ENCODE measurements around the gene ST6GALNAC2. TPM values are rescaled to one million over a fixed set of nuclear protein-coding genes. Genes with fewer than 3 reads are reported as not detected.
A peak's percentile ranks its signal among the peaks of the same experiment; 100 is the strongest.

The ST6GALNAC2 gene
- polyA plus RNA-seq, 1 donor (not counting 4 experiments of a cell fraction or from before 2014, with no cell fraction given), result 45.8 TPM

GRCh38 chr17:76562734-76563148, 22.9 kb downstream of the ST6GALNAC2 start:
- peak overlapping the region; percentile 100 for H3K27ac ChIP-seq (ENCODE audit: control insufficient read depth, insufficient read depth, low read length)
- H3K9ac ChIP-seq (ENCODE audit: control insufficient read depth, extremely low read depth, insufficient read depth, low read length), result peak overlapping the region; percentile 38
- TF ChIP-seq EZH2 (IDR thresholded peaks at IDR 0.05; ENCODE audit: low read length) (no peak), CTCF (optimal IDR thresholded peaks at IDR 0.05 in 1 of 3, IDR thresholded peaks at IDR 0.05 in 1 of 3, conservative IDR thresholded peaks at IDR 0.05 in 1 of 3; ENCODE audit: extremely low read depth in 1 of 3, insufficient read depth in 2 of 3, low read length in 3 of 3) (peak in 1 of 3 experiments; percentile 17)
- H3K27me3 ChIP-seq (ENCODE audit: control insufficient read depth, extremely low read depth, insufficient read depth, low read length), result no peaks in the 10 kb centered on the region
- peak overlapping the region in 2 of 3 experiments; percentile 3 to 5 for H3K4me3 ChIP-seq (ENCODE audit: control insufficient read depth in 2 of 3, extremely low read depth in 1 of 3, insufficient read depth in 2 of 3, low read depth in 1 of 3, low read length in 3 of 3)
- H3K9me3 ChIP-seq (ENCODE audit: control insufficient read depth, low read depth, low read length), result no peaks in the 10 kb centered on the region
- peaks cover 7% of the 10 kb centered on the region for H3K9me1 ChIP-seq (ENCODE audit: control insufficient read depth, extremely low read depth, insufficient read depth, low read length)
- DNase-seq (ENCODE audit: low read depth, low spot score) (no peak), FAIRE-seq (peak; percentile 67)
- H3K79me2 ChIP-seq (ENCODE audit: control insufficient read depth, insufficient read depth, low read length), result peaks cover 50% of the 10 kb centered on the region
- peaks cover 12 to 53% of the 10 kb centered on the region in 2 experiments for H3K36me3 ChIP-seq (ENCODE audit: control insufficient read depth in 2 of 2, extremely low read depth in 1 of 2, insufficient read depth in 2 of 2, low read length in 2 of 2)
- peaks cover 52% of the 10 kb centered on the region for H3K4me1 ChIP-seq (ENCODE audit: control insufficient read depth, extremely low read depth, insufficient read depth, low read length)
- dilution Hi-C loops (cut with MboI; ENCODE audit: extremely low pct_ligation_motif_present, low sequenced_read_pairs), result no loop called here
- no peak overlapping the region for H2AFZ ChIP-seq (ENCODE audit: control insufficient read depth, low read length)
- H4K20me1 ChIP-seq (ENCODE audit: control insufficient read depth, extremely low read depth, insufficient read depth, low read length), result peaks cover 37% of the 10 kb centered on the region
- peak overlapping the region; percentile 58 for H3K4me2 ChIP-seq (ENCODE audit: control insufficient read depth, extremely low read depth, insufficient read depth, low read depth, low read length)

GRCh38 chr17:76561799-76562268, 23.8 kb downstream of the ST6GALNAC2 start:
- Histone ChIP-seq H3K4me3 (ENCODE audit: control insufficient read depth in 2 of 3, extremely low read depth in 1 of 3, insufficient read depth in 2 of 3, low read depth in 1 of 3, low read length in 3 of 3) (peak overlapping the region; percentile 97 to 100 (median 99)), H3K4me2 (ENCODE audit: control insufficient read depth, extremely low read depth, insufficient read depth, low read depth, low read length) (peak overlapping the region; percentile 94), H3K9me1 (ENCODE audit: control insufficient read depth, extremely low read depth, insufficient read depth, low read length) (peaks cover 5% of the 10 kb centered on the region), H3K27ac (ENCODE audit: control insufficient read depth, insufficient read depth, low read length) (peak overlapping the region; percentile 100), H3K4me1 (ENCODE audit: control insufficient read depth, extremely low read depth, insufficient read depth, low read length) (peaks cover 50% of the 10 kb centered on the region), H4K20me1 (ENCODE audit: control insufficient read depth, extremely low read depth, insufficient read depth, low read length) (peaks cover 32% of the 10 kb centered on the region), H3K9me3 (ENCODE audit: control insufficient read depth, low read depth, low read length) (no peaks in the 10 kb centered on the region), H3K9ac (ENCODE audit: control insufficient read depth, extremely low read depth, insufficient read depth, low read length) (peak overlapping the region; percentile 100), H2AFZ (ENCODE audit: control insufficient read depth, low read length) (no peak overlapping the region), H3K27me3 (ENCODE audit: control insufficient read depth, extremely low read depth, insufficient read depth, low read length) (no peaks in the 10 kb centered on the region), H3K79me2 (ENCODE audit: control insufficient read depth, insufficient read depth, low read length) (peaks cover 56% of the 10 kb centered on the region), H3K36me3 (ENCODE audit: control insufficient read depth in 2 of 2, extremely low read depth in 1 of 2, insufficient read depth in 2 of 2, low read length in 2 of 2) (peaks cover 11 to 44% of the 10 kb centered on the region in 2 experiments)
- DNase-seq (ENCODE audit: low read depth, low spot score), result no peak
- TF ChIP-seq EZH2 (IDR thresholded peaks at IDR 0.05; ENCODE audit: low read length) (no peak), CTCF (optimal IDR thresholded peaks at IDR 0.05 in 1 of 3, IDR thresholded peaks at IDR 0.05 in 1 of 3, conservative IDR thresholded peaks at IDR 0.05 in 1 of 3; ENCODE audit: extremely low read depth in 1 of 3, insufficient read depth in 2 of 3, low read length in 3 of 3) (no peak)
- dilution Hi-C loops (cut with MboI; ENCODE audit: extremely low pct_ligation_motif_present, low sequenced_read_pairs), result no loop called here
- no peak for FAIRE-seq
